GM12873 (cell line): ENCODE measurements around the gene CWC25.

Experiments
- TF ChIP-seq, protein P1 (sequence below): IDR thresholded peaks from 2 replicates; pipeline ENCODE4 v1.5.1; 2012; ENCODE audit warnings: low read depth, mild to moderate bottlenecking, moderate library complexity, low read length, control low read depth; ENCODE audit not compliant: insufficient read depth; ENCODE audit errors: missing control alignments

CWC25 gene

DNA sequence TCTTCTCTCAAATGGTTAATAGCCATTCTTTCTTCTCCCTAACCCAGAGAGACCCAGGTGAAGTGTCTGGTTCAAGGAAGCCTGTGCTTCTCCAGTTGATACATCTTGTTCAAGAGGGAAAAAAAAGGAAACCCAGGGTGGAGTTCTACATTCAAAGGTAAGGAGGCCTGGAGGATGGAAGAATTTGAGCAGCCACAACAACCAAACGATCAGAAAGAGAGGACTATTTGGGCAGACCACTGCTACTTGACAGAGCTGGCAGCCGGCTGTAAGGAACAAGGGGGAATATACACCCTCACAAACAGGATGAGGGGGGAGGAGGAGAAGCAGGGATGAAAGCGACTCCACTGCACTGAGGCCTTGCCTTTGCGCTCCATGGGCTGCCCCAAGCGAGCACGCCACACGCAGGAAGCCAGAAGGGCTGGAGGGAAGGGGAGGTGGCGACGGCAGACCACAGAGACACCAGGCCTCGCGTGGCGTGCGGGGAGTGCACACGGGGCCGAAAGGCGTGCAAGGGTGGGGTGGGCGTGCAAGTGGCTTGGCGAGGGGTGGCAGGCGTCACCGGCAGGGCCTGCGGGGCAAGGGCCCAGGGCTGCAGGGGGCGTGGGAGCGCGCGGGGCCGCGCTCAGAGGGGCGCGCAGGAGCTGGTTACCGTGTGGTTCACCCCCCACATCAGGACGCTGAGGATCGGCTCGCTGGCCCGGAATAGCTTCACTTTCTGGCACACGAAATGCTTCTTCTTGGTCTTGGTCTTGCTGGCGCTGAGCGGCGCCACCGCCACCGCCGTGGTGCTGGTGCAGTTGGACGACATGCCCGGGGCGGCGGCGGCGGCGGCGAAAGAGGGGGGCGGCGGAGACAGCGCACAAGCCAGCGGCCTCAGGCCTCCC is 26.3 kb downstream of the CWC25 start:
- TF ChIP-seq, protein P1, sequence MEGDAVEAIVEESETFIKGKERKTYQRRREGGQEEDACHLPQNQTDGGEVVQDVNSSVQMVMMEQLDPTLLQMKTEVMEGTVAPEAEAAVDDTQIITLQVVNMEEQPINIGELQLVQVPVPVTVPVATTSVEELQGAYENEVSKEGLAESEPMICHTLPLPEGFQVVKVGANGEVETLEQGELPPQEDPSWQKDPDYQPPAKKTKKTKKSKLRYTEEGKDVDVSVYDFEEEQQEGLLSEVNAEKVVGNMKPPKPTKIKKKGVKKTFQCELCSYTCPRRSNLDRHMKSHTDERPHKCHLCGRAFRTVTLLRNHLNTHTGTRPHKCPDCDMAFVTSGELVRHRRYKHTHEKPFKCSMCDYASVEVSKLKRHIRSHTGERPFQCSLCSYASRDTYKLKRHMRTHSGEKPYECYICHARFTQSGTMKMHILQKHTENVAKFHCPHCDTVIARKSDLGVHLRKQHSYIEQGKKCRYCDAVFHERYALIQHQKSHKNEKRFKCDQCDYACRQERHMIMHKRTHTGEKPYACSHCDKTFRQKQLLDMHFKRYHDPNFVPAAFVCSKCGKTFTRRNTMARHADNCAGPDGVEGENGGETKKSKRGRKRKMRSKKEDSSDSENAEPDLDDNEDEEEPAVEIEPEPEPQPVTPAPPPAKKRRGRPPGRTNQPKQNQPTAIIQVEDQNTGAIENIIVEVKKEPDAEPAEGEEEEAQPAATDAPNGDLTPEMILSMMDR: peak; percentile 30

- TF ChIP-seq, protein P1: no peak
Observed at GRCh38 chr17:38797828-38798227, 27.3 kb downstream of the CWC25 start.

GRCh38 chr17:38797158-38797490 is 28.0 kb downstream of the CWC25 start:
- TF ChIP-seq, protein P1: no peak

DNA sequence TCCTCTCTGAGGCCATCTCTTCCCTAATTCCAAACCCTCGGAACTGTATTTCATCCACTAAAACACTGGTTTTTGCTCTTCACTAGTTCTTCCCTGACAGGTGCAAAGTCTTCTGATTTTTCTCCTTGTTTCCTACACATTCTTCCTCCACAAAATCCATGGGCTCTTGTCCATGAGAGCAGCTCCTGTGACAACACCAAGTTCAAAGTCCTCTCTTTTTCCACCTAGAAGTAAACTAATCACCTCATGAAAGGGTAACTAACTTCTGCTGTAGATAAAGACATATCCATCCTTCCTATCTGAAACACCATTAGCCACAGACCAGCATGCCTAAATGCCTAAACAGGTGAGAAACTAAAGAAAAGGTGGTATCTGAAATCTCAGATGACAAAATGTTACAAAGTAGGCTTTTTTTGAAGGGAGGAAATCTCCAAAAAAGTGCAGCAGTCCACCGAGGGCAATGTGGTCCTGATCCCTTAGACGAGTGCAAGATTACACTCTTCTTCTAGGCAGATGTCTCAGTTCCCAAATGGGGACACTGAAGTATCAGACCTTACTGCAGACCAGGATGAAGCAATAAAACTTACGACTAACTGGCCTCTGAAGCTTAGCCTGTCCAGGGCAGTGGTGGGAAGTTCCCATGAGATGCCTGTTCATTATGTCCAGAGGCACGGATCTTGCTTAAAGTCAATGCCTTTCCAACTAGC is 28.5 kb downstream of the CWC25 start:
- TF ChIP-seq, protein P1: no peak

DNA sequence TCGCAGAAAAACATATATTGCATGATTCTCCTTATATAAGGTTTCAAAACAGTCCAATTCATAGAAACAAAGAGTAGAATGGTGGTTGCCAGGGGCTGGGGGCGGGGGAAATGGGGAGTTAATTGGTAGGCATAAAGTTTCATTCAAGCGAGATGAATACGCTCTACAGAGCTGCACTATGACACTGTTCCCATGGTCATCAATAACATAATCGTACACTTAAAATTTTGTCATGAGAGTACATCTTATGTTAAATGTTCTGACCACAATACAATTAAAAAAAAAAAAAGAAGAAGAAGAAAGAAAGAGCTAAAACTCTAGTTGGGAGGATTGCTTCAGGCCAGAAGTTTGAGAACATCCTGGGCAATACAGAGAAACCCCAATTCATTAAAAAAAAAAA is 30.9 kb downstream of the CWC25 start:
- TF ChIP-seq, protein P1: no peak

GRCh38 chr17:38791162-38791561 is 34.0 kb downstream of the CWC25 start:
- TF ChIP-seq, protein P1: no peak

DNA sequence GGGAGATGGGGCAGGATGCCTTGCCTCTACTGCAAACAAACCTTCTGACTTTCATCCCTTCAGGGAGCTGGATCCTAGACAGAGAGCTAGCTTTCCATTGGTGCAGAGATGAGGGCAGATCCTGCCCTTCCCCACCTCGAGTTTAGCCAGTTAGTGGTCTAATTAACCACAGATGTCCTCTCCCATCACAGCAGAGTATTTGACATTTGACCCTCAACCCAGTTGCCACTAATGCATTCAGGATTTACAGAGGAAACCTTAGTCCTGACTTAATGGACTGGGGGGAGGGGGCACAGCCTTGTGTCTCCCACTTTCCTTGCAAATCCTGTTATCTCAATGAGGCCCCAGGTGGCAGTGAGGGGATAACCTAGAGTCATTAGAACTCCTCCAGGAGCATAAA is 35.9 kb downstream of the CWC25 start:
- TF ChIP-seq, protein P1: no peak
